Liver (tissue), 3 donors: ENCODE measurements around the gene PLPP2.

Source experiments
- ATF3 ChIP-seq: IDR thresholded peaks from 2 replicates; pipeline ENCODE4 v1.6.1; 2016; ENCODE audit warnings: antibody characterized with exemption
- EGR1 ChIP-seq, 2 donors: IDR thresholded peaks; 2 replicates each; pipeline ENCODE4 v1.6.1; 2016 to 2018; ENCODE audit warnings: antibody characterized with exemption in 2 of 2, low read depth in 2 of 2
- GABPA ChIP-seq, 2 donors: IDR thresholded peaks in 1 of 2; conservative IDR thresholded peaks in 1 of 2; 2 replicates each; pipeline ENCODE4 v1.6.1; 2016; ENCODE audit warnings: antibody characterized with exemption in 2 of 2, mild to moderate bottlenecking in 1 of 2, moderate library complexity in 1 of 2
- HNF4G ChIP-seq: IDR thresholded peaks from 2 replicates; pipeline ENCODE4 v1.6.1; 2016; ENCODE audit warnings: antibody characterized with exemption
- JUND ChIP-seq, 2 donors: IDR thresholded peaks; 2 replicates each; pipeline ENCODE4 v1.6.1; 2016; ENCODE audit warnings: antibody characterized with exemption in 2 of 2
- MAX ChIP-seq: IDR thresholded peaks from 2 replicates; pipeline ENCODE4 v1.6.1; 2016; ENCODE audit warnings: antibody characterized with exemption
- RAD21 ChIP-seq, 2 donors: IDR thresholded peaks; 2 replicates each; pipeline ENCODE4 v1.6.1; 2016; ENCODE audit warnings: antibody characterized with exemption in 2 of 2, mild to moderate bottlenecking in 2 of 2
- SP1 ChIP-seq: IDR thresholded peaks from 2 replicates; pipeline ENCODE4 v1.6.1; 2018; ENCODE audit warnings: antibody characterized with exemption, mild to moderate bottlenecking
- TAF1 ChIP-seq: conservative IDR thresholded peaks from 2 replicates; pipeline ENCODE4 v1.6.1; 2016; ENCODE audit warnings: antibody characterized with exemption, mild to moderate bottlenecking
- YY1 ChIP-seq: IDR thresholded peaks from 2 replicates; pipeline ENCODE4 v1.6.1; 2016; ENCODE audit warnings: antibody characterized with exemption, mild to moderate bottlenecking
- ZBTB33 ChIP-seq: IDR thresholded peaks from 2 replicates; pipeline ENCODE4 v1.6.1; 2016; ENCODE audit warnings: antibody characterized with exemption
- TF ChIP-seq, protein P1 (sequence below): fragments of 150-350 bp; IDR thresholded peaks from 2 replicates; pipeline ENCODE4 v1.5.1; 2017; ENCODE audit warnings: improper control_type of control experiment, low read depth, low read length; ENCODE audit not compliant: missing input control
- TF ChIP-seq, protein P2 (sequence below): IDR thresholded peaks from 2 replicates; pipeline ENCODE4 v1.6.1; 2016; ENCODE audit warnings: antibody characterized with exemption, mild to moderate bottlenecking
- donor health status: healthy.
- donor health status: healthy.

- TF ChIP-seq, protein P1, sequence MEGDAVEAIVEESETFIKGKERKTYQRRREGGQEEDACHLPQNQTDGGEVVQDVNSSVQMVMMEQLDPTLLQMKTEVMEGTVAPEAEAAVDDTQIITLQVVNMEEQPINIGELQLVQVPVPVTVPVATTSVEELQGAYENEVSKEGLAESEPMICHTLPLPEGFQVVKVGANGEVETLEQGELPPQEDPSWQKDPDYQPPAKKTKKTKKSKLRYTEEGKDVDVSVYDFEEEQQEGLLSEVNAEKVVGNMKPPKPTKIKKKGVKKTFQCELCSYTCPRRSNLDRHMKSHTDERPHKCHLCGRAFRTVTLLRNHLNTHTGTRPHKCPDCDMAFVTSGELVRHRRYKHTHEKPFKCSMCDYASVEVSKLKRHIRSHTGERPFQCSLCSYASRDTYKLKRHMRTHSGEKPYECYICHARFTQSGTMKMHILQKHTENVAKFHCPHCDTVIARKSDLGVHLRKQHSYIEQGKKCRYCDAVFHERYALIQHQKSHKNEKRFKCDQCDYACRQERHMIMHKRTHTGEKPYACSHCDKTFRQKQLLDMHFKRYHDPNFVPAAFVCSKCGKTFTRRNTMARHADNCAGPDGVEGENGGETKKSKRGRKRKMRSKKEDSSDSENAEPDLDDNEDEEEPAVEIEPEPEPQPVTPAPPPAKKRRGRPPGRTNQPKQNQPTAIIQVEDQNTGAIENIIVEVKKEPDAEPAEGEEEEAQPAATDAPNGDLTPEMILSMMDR: no peak
- no peak for TF ChIP-seq JUND (IDR thresholded peaks at IDR 0.05)
- no peak for TF ChIP-seq ATF3
- no peak for TF ChIP-seq TAF1
- TF ChIP-seq, protein P2, sequence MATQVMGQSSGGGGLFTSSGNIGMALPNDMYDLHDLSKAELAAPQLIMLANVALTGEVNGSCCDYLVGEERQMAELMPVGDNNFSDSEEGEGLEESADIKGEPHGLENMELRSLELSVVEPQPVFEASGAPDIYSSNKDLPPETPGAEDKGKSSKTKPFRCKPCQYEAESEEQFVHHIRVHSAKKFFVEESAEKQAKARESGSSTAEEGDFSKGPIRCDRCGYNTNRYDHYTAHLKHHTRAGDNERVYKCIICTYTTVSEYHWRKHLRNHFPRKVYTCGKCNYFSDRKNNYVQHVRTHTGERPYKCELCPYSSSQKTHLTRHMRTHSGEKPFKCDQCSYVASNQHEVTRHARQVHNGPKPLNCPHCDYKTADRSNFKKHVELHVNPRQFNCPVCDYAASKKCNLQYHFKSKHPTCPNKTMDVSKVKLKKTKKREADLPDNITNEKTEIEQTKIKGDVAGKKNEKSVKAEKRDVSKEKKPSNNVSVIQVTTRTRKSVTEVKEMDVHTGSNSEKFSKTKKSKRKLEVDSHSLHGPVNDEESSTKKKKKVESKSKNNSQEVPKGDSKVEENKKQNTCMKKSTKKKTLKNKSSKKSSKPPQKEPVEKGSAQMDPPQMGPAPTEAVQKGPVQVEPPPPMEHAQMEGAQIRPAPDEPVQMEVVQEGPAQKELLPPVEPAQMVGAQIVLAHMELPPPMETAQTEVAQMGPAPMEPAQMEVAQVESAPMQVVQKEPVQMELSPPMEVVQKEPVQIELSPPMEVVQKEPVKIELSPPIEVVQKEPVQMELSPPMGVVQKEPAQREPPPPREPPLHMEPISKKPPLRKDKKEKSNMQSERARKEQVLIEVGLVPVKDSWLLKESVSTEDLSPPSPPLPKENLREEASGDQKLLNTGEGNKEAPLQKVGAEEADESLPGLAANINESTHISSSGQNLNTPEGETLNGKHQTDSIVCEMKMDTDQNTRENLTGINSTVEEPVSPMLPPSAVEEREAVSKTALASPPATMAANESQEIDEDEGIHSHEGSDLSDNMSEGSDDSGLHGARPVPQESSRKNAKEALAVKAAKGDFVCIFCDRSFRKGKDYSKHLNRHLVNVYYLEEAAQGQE: no peak
- no peak for TF ChIP-seq EGR1 (IDR thresholded peaks at IDR 0.05; ENCODE audit: low read depth in 2 of 2)
- no peak for TF ChIP-seq RAD21 (IDR thresholded peaks at IDR 0.05)
- no peak for TF ChIP-seq MAX
- TF ChIP-seq GABPA (IDR thresholded peaks at IDR 0.05 in 1 of 2, conservative IDR thresholded peaks at IDR 0.05 in 1 of 2): no peak
- TF ChIP-seq HNF4G: no peak
- no peak for TF ChIP-seq SP1
- TF ChIP-seq YY1: no peak
- no peak for TF ChIP-seq ZBTB33
Measured at GRCh38 chr19:317710-318508, 26.7 kb upstream of the PLPP2 start.
